Body of pancreas (tissue), 4 donors: ENCODE measurements around the gene GRID2. TPM values are rescaled to one million over a fixed set of nuclear protein-coding genes. Genes with fewer than 3 reads are reported as not detected.

ENCODE experiments used
- ATAC-seq: fragments of 150-250 bp; one replicate; pipeline ENCODE4 v1.9.1; 2016
- DNase-seq, 4 donors: peaks; one replicate each; pipeline ENCODE4 v3.0.0-alpha.2; 2019
- H3K27ac ChIP-seq, 4 donors: fragments of 200-600 bp; sonication (generic); 1 replicate in 3 of 4; 2 replicates in 1 of 4; pipeline versions ENCODE4 v1.5.1 to v1.6.1; 2016 to 2019; ENCODE audit warnings: mild to moderate bottlenecking in 1 of 4, mixed read lengths in 1 of 4, moderate library complexity in 1 of 4
- H3K27me3 ChIP-seq, 2 donors: fragments of 200-600 bp; sonication (generic); one replicate each; pipeline ENCODE4 v1.6.0; 2016; ENCODE audit warnings: mild to moderate bottlenecking in 1 of 2
- H3K36me3 ChIP-seq, 2 donors: fragments of 200-600 bp; sonication (generic); replicated peaks in 1 of 2; 2 replicates each; pipeline ENCODE4 v1.5.1; 2016; ENCODE audit warnings: low read depth in 2 of 2; ENCODE audit not compliant: insufficient read depth in 1 of 2
- H3K4me1 ChIP-seq: fragments of 200-600 bp; sonication (generic); one replicate; pipeline ENCODE4 v1.6.0; 2016
- H3K4me3 ChIP-seq, 2 donors: fragments of 200-600 bp; sonication (generic); 1 replicate in 1 of 2; 2 replicates in 1 of 2; pipeline ENCODE4 v1.5.1; 2016 to 2019
- H3K9me3 ChIP-seq, 3 donors: fragments of 200-600 bp; sonication (generic); 1 replicate in 2 of 3; 2 replicates in 1 of 3; pipeline ENCODE4 v1.5.1; 2016
- CTCF ChIP-seq, 7 experiments: fragments of 450-650 bp in 4 of 7; fragments of 200-600 bp in 3 of 7; sonication (generic) in 3 of 7; IDR thresholded peaks; one replicate each; pipeline ENCODE4 v1.5.1; 2016 to 2019; ENCODE audit warnings: antibody characterized with exemption in 7 of 7
- POLR2A ChIP-seq, 3 donors: fragments of 450-650 bp; IDR thresholded peaks; one replicate each; pipeline ENCODE4 v1.6.1; 2016; ENCODE audit warnings: antibody characterized with exemption in 3 of 3, mild to moderate bottlenecking in 2 of 3
- WGBS, 2 donors: methylation state at CpG; one replicate each; pipeline ENCODE4 v1.1.5; 2017; 5-methylcytosine and 5-hydroxymethylcytosine counted together
- intact Hi-C: fragments of 100-400 bp; cut with DNase I; formaldehyde crosslinking; loops from one replicate; pipeline ENCODE4 v1.15.1; 2023
- total RNA-seq, 2 donors: library from RNA; depleted of rRNA; stranded (reverse); fragments of >200 nt; gene quantifications; one replicate each; pipeline ENCODE4 v1.1.0, GENCODE V29; 2016

Gene GRID2
- total RNA-seq, 2 donors from 2014 or later, result not detected

DNA sequence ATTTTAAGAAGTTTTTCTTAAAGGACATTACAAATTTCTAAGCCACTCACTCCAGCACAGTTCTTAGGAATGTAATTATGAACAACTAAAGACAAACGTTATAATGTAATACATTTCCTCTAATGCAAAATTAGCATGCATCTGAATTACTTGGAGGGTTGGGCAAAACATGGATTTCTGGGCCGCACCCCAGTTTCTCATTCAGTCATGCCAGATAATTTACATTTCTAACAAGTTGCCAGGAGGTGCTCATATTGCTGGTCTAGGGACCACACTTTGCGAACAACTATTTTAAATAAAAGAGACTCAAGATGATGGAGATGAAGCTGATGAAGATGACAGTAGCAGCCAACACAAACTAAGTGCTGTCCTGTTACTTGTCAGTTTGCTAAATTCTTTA lies 840.1 kb downstream of the GRID2 start:
- Histone ChIP-seq H3K4me3 (no peak overlapping the region), H3K36me3 (no peaks in the 10 kb centered on the region), H3K27ac (no peak overlapping the region), H3K4me1 (no peaks in the 10 kb centered on the region), H3K9me3 (no peaks in the 10 kb centered on the region), H3K27me3 (no peaks in the 10 kb centered on the region)
- WGBS, 2 donors, result 83 to 84% methylated on average over 3 of the region's 3 CpGs
- DNase-seq (no peak), ATAC-seq (no peak)
- TF ChIP-seq CTCF (IDR thresholded peaks at IDR 0.05), result no peak
- TF ChIP-seq POLR2A (IDR thresholded peaks at IDR 0.05), result no peak
- intact Hi-C loops, result no loop called here

DNA sequence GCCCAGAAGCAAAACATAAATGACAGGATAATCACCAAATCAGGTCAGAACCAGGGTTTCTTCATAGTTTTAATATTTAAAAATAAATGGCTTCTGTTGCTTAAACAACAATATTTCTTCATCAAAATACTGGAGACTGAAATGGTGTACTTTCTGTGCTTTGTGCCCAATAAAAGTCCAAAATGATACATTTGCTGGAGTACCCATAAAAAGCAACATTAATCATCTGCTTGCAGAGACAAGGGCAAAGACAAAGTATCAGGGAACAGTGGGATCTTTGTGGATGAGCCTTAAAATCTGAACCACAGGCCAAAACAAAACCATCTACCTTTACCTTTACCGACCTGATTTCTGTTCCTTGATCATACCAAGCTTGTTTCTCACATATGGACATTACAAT lies 840.9 kb downstream of the GRID2 start:
- Histone ChIP-seq H3K4me3 (no peak overlapping the region), H3K9me3 (no peaks in the 10 kb centered on the region), H3K27me3 (no peaks in the 10 kb centered on the region), H3K27ac (no peak overlapping the region), H3K4me1 (no peaks in the 10 kb centered on the region), H3K36me3 (no peaks in the 10 kb centered on the region)
- intact Hi-C loops, result no loop called here
- ATAC-seq (no peak), DNase-seq (no peak)
- 63 to 79% methylated on average over 1 of the region's 1 CpG for WGBS, 2 donors
- TF ChIP-seq CTCF (IDR thresholded peaks at IDR 0.05), result no peak
- no peak for TF ChIP-seq POLR2A (IDR thresholded peaks at IDR 0.05)

GRCh38 chr4:93147524-93148212 lies 843.9 kb downstream of the GRID2 start:
- DNase-seq (no peak), ATAC-seq (no peak)
- Histone ChIP-seq H3K4me1 (no peaks in the 10 kb centered on the region), H3K27me3 (no peaks in the 10 kb centered on the region), H3K36me3 (no peaks in the 10 kb centered on the region), H3K27ac (no peak overlapping the region), H3K4me3 (no peak overlapping the region), H3K9me3 (no peaks in the 10 kb centered on the region)
- intact Hi-C loops, result no loop called here
- TF ChIP-seq POLR2A (IDR thresholded peaks at IDR 0.05), result no peak
- no peak for TF ChIP-seq CTCF (IDR thresholded peaks at IDR 0.05)
- WGBS, 2 donors, result 91 to 95% methylated on average over 1 of the region's 1 CpG

GRCh38 chr4:93152491-93152890 lies 848.7 kb downstream of the GRID2 start:
- DNase-seq (no peak), ATAC-seq (no peak)
- 62 to 67% methylated on average over 2 of the region's 2 CpGs for WGBS, 2 donors
- H3K9me3 ChIP-seq, result no peaks in the 10 kb centered on the region
- intact Hi-C loops, result no loop called here
- H3K27me3 ChIP-seq, result no peaks in the 10 kb centered on the region
- H3K27ac ChIP-seq, result no peak overlapping the region
- no peak overlapping the region for H3K4me3 ChIP-seq
- H3K4me1 ChIP-seq, result no peaks in the 10 kb centered on the region
- no peak for TF ChIP-seq POLR2A (IDR thresholded peaks at IDR 0.05)
- TF ChIP-seq CTCF (IDR thresholded peaks at IDR 0.05), result no peak
- no peaks in the 10 kb centered on the region for H3K36me3 ChIP-seq

DNA sequence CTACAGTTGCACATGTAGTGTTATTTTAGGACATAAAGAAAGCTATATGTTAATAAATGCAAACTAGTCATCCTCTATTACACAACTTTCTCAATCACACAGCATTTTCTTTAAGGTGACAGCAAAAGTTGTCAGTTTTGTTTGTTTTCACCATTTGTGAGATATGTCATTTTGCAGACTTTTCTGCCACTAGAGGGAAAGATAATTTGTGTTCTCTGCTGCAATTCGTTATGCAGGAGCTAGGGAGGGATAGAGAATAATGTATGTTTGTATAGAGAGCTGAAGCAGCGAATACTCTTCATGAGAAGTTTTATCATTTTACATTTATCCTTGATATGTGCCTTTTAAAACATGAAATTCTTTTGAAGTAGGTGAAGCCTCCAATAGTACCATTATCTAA lies 854.2 kb downstream of the GRID2 start:
- no peak for DNase-seq
- no peaks in the 10 kb centered on the region for H3K9me3 ChIP-seq
- no peaks in the 10 kb centered on the region for H3K27me3 ChIP-seq
- no peak for ATAC-seq
- no peak overlapping the region for H3K4me3 ChIP-seq
- H3K4me1 ChIP-seq, result no peaks in the 10 kb centered on the region
- TF ChIP-seq CTCF (IDR thresholded peaks at IDR 0.05) (no peak), POLR2A (IDR thresholded peaks at IDR 0.05) (no peak)
- no peak overlapping the region for H3K27ac ChIP-seq
- no peaks in the 10 kb centered on the region for H3K36me3 ChIP-seq
- intact Hi-C loops, result no loop called here
- WGBS, 2 donors, result 58 to 63% methylated on average over 2 of the region's 2 CpGs
